ENCODE measurements around the gene DHRS9.
"Not testable (repeated sequence)": the region's sequence is repeated elsewhere in the genome, so short reads cannot be mapped to it uniquely, and the experiment has no call there.

DHRS9 gene

GRCh38 chr2:169069341-169069740 is at the start of gene DHRS9:
TSS of gene DHRS9 (plus strand) at chr2:169069563. CDS start at chr2:169081582, 12,019 bp downstream.
- DNase-seq = peak; percentile 60

- DNase-seq = no peak
Observed at GRCh38 chr2:169023161-169023560, 46.2 kb upstream of the DHRS9 start.

- no peak for DNase-seq
Observed at GRCh38 chr2:169026056-169026455, 43.3 kb upstream of the DHRS9 start.

GRCh38 chr2:169027234-169027633 is 42.1 kb upstream of the DHRS9 start:
- no peak for DNase-seq

- no peak for DNase-seq
Observed at GRCh38 chr2:169029341-169029740, 40.0 kb upstream of the DHRS9 start.

- DNase-seq = no peak
Observed at GRCh38 chr2:169031202-169031601, 38.2 kb upstream of the DHRS9 start, which contains the start of gene ABCB11. TSS of gene ABCB11 (minus strand) at chr2:169031324. CDS start at chr2:169018125, 13,199 bp downstream.

GRCh38 chr2:169034256-169034655 is 35.1 kb upstream of the DHRS9 start:
- DNase-seq = no peak

- DNase-seq = no peak
Observed at GRCh38 chr2:169034984-169035544, 34.3 kb upstream of the DHRS9 start.

- DNase-seq = no peak
Observed at GRCh38 chr2:169035887-169036286, 33.5 kb upstream of the DHRS9 start.

GRCh38 chr2:169036736-169037440 is 32.5 kb upstream of the DHRS9 start:
- no peak for DNase-seq

GRCh38 chr2:169038338-169038757 is 31.0 kb upstream of the DHRS9 start:
- DNase-seq = peak; percentile 43

- DNase-seq = no peak
Observed at GRCh38 chr2:169039702-169040101, 29.7 kb upstream of the DHRS9 start.

- DNase-seq = no peak
Observed at GRCh38 chr2:169041594-169041993, 27.8 kb upstream of the DHRS9 start.

GRCh38 chr2:169042856-169043255 is 26.5 kb upstream of the DHRS9 start:
- no peak for DNase-seq

GRCh38 chr2:169046440-169047151 is 22.8 kb upstream of the DHRS9 start:
- DNase-seq = no peak

- no peak for DNase-seq
Observed at GRCh38 chr2:169047256-169048250, 21.8 kb upstream of the DHRS9 start.

- no peak for DNase-seq
Observed at GRCh38 chr2:169049142-169049541, 20.2 kb upstream of the DHRS9 start.

GRCh38 chr2:169050476-169051240 is 18.7 kb upstream of the DHRS9 start:
- DNase-seq = no peak

- not testable (repeated sequence) for DNase-seq
Observed at GRCh38 chr2:169054575-169054974, 14.8 kb upstream of the DHRS9 start.

- DNase-seq = not testable (repeated sequence)
Observed at GRCh38 chr2:169064199-169064598, 5.2 kb upstream of the DHRS9 start.

GRCh38 chr2:169065422-169065821 is 3.9 kb upstream of the DHRS9 start:
- no peak for DNase-seq
